Loucy (cell line): ENCODE results near the gene MYO18A.

Experiments
- H2AFZ ChIP-seq: fragments of 200-600 bp; sonication (generic); 2 replicates; pipeline ENCODE4 v1.6.0; 2016; ENCODE audit warnings: antibody characterized with exemption, mild to moderate bottlenecking, low read length, moderate library complexity
- H3F3A ChIP-seq: fragments of 200-600 bp; 2 replicates; pipeline ENCODE4 v1.6.0; 2016; ENCODE audit warnings: antibody characterized with exemption, low read depth, mild to moderate bottlenecking
- H3K27me3 ChIP-seq: fragments of 200-600 bp; sonication (generic); 2 replicates; pipeline ENCODE4 v1.6.1; 2014; ENCODE audit warnings: low read length, mild to moderate bottlenecking; ENCODE audit not compliant: insufficient read depth, poor library complexity, severe bottlenecking
- H3K36me3 ChIP-seq: fragments of 200-600 bp; sonication (generic); 2 replicates; pipeline ENCODE4 v1.6.1; 2016; ENCODE audit warnings: low read length; ENCODE audit not compliant: insufficient read depth
- H3K4me1 ChIP-seq: fragments of 200-600 bp; sonication (generic); 2 replicates; pipeline ENCODE4 v1.5.1; 2014; ENCODE audit warnings: low read length, mild to moderate bottlenecking; ENCODE audit not compliant: insufficient read depth, poor library complexity, severe bottlenecking
- H3K4me2 ChIP-seq: fragments of 200-600 bp; sonication (generic); 2 replicates; pipeline ENCODE4 v1.6.0; 2014; ENCODE audit warnings: antibody characterized with exemption, low read length, low read depth, mild to moderate bottlenecking; ENCODE audit not compliant: poor library complexity, severe bottlenecking
- H3K4me3 ChIP-seq: fragments of 200-600 bp; sonication (generic); 2 replicates; pipeline ENCODE4 v1.5.1; 2014; ENCODE audit warnings: low read length, mild to moderate bottlenecking, mixed read lengths; ENCODE audit not compliant: poor library complexity, severe bottlenecking
- H3K79me2 ChIP-seq: fragments of 200-600 bp; sonication (generic); 2 replicates; pipeline ENCODE4 v1.6.1; 2014; ENCODE audit warnings: low read length; ENCODE audit not compliant: insufficient read depth
- H3K9ac ChIP-seq: fragments of 200-600 bp; sonication (generic); 2 replicates; pipeline ENCODE4 v1.6.0; 2014; ENCODE audit warnings: mild to moderate bottlenecking, low read depth, low read length, moderate library complexity; ENCODE audit not compliant: poor library complexity, severe bottlenecking
- H3K9me2 ChIP-seq: fragments of 200-600 bp; sonication (generic); replicated peaks from 2 replicates; pipeline ENCODE4 v1.6.1; 2016; ENCODE audit warnings: low read depth, low read length, mixed read lengths
- H3K9me3 ChIP-seq: fragments of 200-600 bp; sonication (generic); 2 replicates; pipeline ENCODE4 v1.6.1; 2014; ENCODE audit warnings: mild to moderate bottlenecking, antibody characterized with exemption, low read length, low read depth; ENCODE audit not compliant: insufficient read depth
- H4K20me1 ChIP-seq: fragments of 200-600 bp; sonication (generic); 2 replicates; pipeline ENCODE4 v1.6.0; 2014; ENCODE audit warnings: antibody characterized with exemption, low read length, mild to moderate bottlenecking; ENCODE audit not compliant: insufficient read depth, poor library complexity, severe bottlenecking
- EZH2phosphoT487 ChIP-seq: fragments of 200-600 bp; IDR thresholded peaks from 2 replicates; pipeline ENCODE4 v1.6.1; 2018; ENCODE audit warnings: antibody characterized with exemption, mild to moderate bottlenecking, moderate library complexity, borderline replicate concordance
- TF ChIP-seq, protein P1 (sequence below): fragments of 200-600 bp; sonication (generic); conservative IDR thresholded peaks from 2 replicates; pipeline ENCODE4 v1.5.1; 2014; ENCODE audit warnings: mild to moderate bottlenecking, antibody characterized with exemption, low read length

Gene MYO18A

DNA sequence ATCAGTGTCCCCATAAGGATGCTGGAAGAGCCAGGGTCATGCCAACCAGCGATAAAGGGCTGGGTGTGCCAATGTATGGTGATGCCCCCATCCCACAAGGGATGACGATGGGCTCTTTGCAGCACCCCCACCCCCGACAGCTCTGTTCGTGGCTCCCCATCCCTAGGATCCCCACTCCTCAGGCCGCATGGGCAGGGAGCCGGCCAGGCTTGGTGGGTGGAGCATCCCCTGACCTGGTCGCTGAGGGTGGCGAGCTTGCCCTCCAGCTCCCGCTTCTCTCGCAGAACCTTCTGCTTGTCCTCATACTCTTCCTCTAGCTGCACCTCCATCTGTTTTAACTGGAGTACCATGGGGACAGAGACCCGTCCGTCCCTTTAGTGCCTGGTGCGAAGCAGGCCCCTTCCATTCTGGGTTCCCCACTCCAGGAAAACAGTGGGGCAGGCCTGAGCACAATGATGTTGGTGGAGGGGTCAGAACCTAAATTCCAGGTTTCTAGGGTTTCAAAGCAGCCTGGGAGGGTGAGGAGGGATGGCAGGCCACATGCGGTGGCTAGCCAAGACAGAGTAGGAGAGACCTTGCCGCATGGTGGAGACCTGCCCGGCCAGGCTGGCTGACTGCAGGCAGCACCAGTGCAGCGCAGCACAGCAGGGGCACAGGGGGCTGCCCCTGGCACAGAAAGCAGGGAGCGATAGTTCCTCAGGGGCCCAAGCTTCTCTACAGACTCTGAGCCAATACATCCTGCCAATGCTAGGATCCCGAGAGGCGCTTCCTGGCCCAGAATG, 86.9 kb downstream of the MYO18A start:
- Histone ChIP-seq H3K4me3 (no peak overlapping the region), H3K36me3 (peaks cover 98% of the 10 kb centered on the region), H4K20me1 (no peaks in the 10 kb centered on the region), H3K79me2 (no peaks in the 10 kb centered on the region), H3F3A (no peaks in the 10 kb centered on the region), H3K9ac (no peak overlapping the region), H3K27me3 (no peaks in the 10 kb centered on the region), H3K9me3 (no peaks in the 10 kb centered on the region), H2AFZ (no peak overlapping the region), H3K4me2 (no peak overlapping the region), H3K4me1 (no peaks in the 10 kb centered on the region), H3K9me2 (no peaks in the 10 kb centered on the region)
- no peak for TF ChIP-seq EZH2phosphoT487
- TF ChIP-seq, protein P1, sequence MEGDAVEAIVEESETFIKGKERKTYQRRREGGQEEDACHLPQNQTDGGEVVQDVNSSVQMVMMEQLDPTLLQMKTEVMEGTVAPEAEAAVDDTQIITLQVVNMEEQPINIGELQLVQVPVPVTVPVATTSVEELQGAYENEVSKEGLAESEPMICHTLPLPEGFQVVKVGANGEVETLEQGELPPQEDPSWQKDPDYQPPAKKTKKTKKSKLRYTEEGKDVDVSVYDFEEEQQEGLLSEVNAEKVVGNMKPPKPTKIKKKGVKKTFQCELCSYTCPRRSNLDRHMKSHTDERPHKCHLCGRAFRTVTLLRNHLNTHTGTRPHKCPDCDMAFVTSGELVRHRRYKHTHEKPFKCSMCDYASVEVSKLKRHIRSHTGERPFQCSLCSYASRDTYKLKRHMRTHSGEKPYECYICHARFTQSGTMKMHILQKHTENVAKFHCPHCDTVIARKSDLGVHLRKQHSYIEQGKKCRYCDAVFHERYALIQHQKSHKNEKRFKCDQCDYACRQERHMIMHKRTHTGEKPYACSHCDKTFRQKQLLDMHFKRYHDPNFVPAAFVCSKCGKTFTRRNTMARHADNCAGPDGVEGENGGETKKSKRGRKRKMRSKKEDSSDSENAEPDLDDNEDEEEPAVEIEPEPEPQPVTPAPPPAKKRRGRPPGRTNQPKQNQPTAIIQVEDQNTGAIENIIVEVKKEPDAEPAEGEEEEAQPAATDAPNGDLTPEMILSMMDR = no peak

DNA sequence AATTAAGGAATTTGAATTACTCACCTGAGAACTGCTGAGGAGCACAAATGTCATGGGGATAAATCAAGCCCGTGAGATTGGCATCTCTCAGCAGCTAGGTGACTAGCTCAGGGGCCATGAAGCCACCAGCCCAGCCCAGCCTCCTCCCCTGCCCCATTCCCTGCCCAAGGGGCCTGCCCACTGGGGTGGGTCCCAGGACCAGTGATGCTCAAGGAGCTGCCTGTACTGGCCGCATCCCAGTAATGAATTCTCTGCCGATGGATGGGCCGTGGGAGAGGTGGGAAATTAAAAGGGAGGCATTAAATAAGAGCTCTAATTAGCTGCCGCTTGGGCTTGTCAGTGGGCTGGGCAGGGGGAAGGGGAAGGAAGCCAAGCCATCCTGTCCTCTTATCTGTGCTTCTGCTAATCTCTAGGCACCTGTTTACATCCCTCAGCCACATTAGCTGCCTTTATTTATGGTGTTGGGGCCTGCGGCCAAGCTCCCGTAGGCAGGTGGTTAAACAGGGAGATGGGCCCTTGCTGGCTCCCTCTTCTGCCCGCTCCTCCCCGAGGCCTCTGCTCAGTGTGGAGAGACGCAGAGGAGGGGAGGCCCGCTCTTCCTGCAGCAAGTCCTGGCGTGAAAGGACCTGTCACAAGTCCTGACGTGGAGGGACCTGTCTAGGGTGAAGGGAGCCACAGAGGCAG, 88.5 kb downstream of the MYO18A start:
- Histone ChIP-seq H3K9me3 (no peaks in the 10 kb centered on the region), H3K9ac (no peak overlapping the region)

DNA sequence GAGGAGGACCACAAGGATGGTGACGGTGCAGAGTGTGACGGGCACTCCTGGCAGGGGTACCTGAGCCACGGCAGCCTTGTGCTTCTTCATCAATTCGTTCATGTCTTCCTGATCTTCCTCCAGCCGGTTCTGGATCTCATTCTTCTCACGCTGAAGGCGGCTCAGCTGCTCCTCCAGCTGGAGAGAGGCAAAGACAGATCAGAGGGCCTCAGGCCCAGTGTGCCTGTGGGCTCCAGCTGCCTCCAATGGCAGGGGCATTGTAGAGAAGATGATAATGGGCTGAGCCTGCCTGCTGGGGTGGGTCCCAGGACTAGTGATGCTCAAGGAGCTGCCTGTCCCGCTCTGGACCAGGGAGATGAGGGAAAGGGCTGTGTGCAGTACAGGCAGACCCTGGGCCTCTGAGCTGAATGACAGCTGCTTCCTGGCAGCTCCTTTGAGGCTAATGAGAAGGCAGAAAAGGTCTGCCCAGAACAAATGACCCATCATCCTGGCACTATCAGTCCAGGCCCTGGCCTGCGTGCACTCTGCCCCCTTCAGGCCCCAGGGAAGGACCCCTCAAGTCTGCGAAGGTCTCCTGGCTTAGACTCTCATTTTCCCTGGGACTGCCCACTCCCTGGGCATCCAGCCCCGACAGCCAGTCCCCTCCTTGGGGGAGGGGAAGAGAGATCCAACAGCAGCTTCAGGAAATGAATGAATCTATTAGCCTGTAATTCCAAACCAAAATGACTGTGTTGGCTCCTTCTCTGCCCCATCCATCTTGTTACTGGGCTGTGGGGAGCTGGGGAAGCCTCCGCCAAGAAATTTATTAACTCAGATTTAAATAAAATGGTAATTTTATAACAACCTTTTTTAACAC, 89.2 kb downstream of the MYO18A start:
- Histone ChIP-seq H2AFZ (no peak overlapping the region), H3K9me2 (no peaks in the 10 kb centered on the region), H3K27me3 (no peaks in the 10 kb centered on the region), H3K9ac (no peak overlapping the region), H3K36me3 (peaks cover 96% of the 10 kb centered on the region), H3K4me1 (no peaks in the 10 kb centered on the region), H3F3A (no peaks in the 10 kb centered on the region), H3K9me3 (no peaks in the 10 kb centered on the region), H3K79me2 (no peaks in the 10 kb centered on the region), H3K4me3 (no peak overlapping the region), H4K20me1 (no peaks in the 10 kb centered on the region), H3K4me2 (no peak overlapping the region)
- no peak for TF ChIP-seq EZH2phosphoT487
- TF ChIP-seq, protein P1 = no peak

More for the DNA sequence above, 88.5 kb downstream of the MYO18A start:
- Histone ChIP-seq H3K36me3 (peaks cover 96% of the 10 kb centered on the region), H3K4me2 (no peak overlapping the region), H4K20me1 (no peaks in the 10 kb centered on the region), H3K79me2 (no peaks in the 10 kb centered on the region), H2AFZ (no peak overlapping the region), H3F3A (no peaks in the 10 kb centered on the region), H3K27me3 (no peaks in the 10 kb centered on the region), H3K9me2 (no peaks in the 10 kb centered on the region), H3K4me3 (no peak overlapping the region), H3K4me1 (no peaks in the 10 kb centered on the region)
- no peak for TF ChIP-seq EZH2phosphoT487
- TF ChIP-seq, protein P1 = no peak
